NCI-H1417 treated with DMSO at 0.1 percent for 48 hours (cell line): ENCODE results near the gene ATP6V0A4.
"Not testable (repeated sequence)": the region's sequence is repeated elsewhere in the genome, so short reads cannot be mapped to it uniquely, and the experiment has no call there.

Source experiments
- DNase-seq: peaks from one replicate; lab custom pipeline; 2025; lab: John Stamatoyannopoulos, UW

ATP6V0A4 gene

GRCh38 chr7:138699661-138700060 is 98.3 kb downstream of the ATP6V0A4 start:
- DNase-seq: no peak

DNA sequence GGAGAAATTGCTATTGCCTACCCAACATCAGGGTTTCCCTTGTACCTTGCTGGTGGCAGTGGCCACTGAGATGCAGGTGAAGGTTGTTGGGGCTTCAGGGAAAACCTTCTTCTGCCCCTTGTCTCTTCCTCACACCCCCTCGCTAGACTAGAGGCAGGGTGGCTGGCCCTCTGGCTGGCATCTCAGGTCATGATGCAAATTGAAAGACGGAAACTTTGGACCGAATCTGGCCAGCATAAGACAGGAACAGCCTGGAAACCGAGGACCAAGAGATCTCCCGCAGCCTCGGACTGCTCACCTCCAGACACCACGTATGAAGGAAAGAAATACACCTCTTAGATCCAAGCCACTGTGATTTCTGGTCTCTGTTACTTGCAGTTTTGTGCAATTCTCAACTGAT is 99.7 kb downstream of the ATP6V0A4 start:
- no peak for DNase-seq

DNA sequence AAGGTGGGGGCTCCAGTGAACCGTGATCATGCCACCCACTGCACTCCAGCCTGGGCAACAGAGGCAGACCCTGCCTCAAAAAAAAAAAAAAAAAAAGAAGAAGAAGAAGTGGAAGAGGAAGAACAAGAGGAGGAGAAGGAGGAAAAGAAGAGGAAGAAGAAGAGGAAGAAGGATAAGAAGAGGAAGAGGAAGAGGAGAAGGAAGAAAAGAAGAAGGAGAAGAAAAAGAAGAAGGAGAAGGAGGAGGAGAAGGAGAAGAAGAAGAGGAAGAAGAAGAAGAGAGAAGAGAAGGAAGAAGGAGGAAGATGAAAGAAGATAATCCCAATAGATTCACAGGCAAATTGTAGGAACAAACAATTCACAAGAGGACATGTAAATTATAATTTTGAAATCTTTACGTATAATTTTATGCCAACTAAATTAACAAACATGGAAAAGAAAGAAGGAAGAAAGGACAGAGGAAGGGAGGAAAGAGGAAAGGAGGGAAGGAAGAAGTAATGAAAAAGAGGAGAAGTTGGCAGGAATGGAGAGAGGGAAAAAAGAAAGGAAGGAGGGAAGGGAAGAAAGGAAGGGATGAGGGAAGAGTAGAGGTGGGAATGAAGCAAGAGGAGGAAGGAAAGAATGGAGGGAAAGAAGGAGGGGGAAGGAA is 100.3 kb downstream of the ATP6V0A4 start:
- DNase-seq: no peak

- not testable (repeated sequence) for DNase-seq
These were observed 102.2 kb downstream of the ATP6V0A4 start for GRCh38 chr7:138695776-138696175.

- DNase-seq: no peak
These were observed 102.9 kb downstream of the ATP6V0A4 start for GRCh38 chr7:138695106-138695505.

GRCh38 chr7:138691178-138691577 is 106.8 kb downstream of the ATP6V0A4 start:
- no peak for DNase-seq

DNA sequence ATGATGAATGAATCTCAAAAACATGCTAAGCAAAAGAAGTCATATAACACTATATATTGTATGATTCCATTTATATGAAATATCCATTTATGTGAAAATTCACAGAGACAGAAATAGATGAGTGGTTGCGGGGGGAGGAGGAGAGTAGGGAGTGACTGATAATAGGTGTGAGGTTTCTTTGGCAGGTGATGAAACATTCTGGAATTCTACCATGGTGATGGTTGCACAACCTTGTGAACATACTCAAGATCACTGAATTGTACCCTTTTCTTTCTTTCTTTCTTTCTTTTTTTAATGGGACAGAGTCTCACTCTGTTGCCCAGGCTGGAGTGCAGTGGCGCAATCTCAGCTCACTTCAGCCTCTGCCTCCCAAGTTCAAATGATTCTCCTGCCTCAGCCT is 107.5 kb downstream of the ATP6V0A4 start:
- DNase-seq: no peak

- DNase-seq: not testable (repeated sequence)
These were observed 110.0 kb downstream of the ATP6V0A4 start for GRCh38 chr7:138688037-138688436.

DNA sequence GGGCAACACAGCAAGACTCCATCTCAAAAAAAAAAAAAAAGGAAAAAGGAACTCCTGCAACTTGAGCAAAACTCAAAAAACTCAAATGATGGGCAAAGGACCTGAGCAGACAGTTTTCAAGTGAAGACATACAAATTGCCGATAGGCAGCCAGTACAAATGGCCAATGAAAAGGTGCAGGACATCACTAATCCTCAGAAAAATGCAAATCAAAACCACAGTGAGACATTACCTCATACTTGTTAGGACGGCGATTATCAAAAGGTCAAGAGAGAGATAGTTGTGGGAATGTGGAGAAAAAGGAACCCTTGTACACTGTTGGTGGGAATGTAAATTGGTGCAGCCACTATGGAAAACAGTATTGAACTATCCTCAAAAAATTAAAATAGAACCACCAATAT is 113.7 kb downstream of the ATP6V0A4 start:
- DNase-seq: no peak

GRCh38 chr7:138679793-138680192 is 118.2 kb downstream of the ATP6V0A4 start:
- no peak for DNase-seq

DNA sequence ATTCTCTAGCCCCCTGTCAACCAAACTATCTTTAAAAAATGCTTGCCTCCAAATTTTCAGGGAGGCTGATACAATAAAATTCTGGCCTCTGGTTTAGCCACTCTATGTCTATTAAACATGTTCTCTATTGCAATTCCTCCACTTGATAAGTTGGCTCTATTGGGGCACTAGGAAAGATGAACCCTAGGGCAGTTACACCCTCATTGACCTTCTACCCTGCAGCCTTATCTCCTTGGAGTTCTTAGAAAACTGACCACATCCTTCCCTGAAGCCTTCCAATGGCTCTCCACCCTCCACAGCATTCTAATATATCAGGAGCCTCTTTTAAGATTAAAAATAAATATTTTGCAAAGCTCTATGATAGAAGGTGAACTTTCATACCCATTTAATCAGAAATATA is 127.4 kb downstream of the ATP6V0A4 start:
- no peak for DNase-seq

DNA sequence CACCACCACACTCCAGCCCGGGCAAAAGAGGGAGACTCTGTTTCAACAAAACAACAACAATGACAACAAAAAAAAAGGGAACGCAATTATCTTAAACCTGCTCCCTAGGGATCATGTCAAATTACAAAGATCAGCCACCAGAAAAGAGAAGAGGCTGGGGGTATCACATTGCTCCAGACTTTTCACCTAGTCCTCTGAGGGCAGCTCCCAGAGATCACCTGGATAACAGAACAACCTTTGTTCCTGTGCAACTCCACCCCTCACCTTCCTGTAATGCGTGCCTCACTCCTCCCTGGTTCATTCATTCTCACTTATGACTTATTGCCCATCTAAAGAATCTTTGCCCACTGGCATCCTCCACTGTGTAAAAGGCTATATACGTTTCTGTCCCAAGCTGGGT is 128.6 kb downstream of the ATP6V0A4 start:
- DNase-seq: no peak

GRCh38 chr7:138668946-138669345 is 129.1 kb downstream of the ATP6V0A4 start:
- DNase-seq: no peak

- no peak for DNase-seq
These were observed 129.8 kb downstream of the ATP6V0A4 start for GRCh38 chr7:138668229-138668596.

DNA sequence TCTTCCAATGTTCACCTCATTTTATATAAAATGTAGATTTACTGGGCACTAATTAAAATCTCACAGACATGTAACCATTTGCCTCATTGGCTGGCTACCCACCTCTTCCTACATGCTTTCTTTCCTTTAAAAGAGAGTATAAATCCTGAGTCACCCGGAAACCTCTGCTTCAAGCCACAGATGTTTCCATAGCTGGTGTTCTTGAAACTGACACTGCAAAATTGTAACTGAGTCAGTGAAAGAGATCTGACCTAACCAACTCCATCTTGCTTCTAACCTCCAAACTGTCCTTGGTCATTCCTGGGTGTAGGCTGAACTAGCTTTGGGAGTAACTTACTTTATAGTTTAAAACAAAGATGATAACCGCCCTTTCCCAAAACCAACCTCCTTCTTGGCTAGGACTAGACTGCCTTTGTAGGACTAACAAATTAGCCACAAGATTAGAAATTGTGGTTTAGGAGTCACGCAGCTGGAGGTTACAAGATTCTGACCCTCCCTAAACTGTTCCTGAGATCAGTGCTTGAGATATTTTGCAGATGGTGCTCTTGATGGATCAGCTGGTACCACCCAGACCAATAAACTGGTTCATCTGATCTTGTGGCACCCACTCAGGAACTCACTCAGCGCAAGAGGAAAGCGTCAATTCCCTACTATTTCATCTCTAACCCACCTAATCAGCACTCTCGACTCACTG is 130.3 kb downstream of the ATP6V0A4 start:
- DNase-seq: no peak

GRCh38 chr7:138666385-138666784 is 131.6 kb downstream of the ATP6V0A4 start:
- DNase-seq: no peak

DNA sequence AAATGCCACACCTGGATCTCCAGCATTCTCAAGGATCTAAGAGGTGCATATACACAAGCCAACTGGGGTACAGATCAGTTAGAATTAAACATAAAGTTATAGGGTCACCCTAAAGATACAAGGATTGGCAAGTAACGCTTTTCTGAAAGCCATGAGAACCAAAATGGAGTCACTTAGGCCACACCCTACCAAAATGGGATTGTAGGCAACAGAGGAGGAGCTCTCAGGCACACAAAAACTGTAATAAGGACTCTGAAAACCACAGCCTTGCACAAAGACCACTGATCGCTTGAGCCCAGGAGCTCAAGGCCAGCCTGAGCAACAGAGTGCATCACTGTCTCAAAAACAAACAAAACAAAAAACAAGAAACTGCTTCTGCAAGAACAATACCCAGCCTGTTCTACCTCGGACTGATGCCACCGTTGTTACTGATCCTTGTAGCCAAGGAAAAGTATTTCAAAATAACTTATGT is 132.3 kb downstream of the ATP6V0A4 start:
- no peak for DNase-seq

- no peak for DNase-seq
These were observed 132.7 kb downstream of the ATP6V0A4 start for GRCh38 chr7:138665249-138665648.

- no peak for DNase-seq
These were observed 134.0 kb downstream of the ATP6V0A4 start for GRCh38 chr7:138663725-138664710.

DNA sequence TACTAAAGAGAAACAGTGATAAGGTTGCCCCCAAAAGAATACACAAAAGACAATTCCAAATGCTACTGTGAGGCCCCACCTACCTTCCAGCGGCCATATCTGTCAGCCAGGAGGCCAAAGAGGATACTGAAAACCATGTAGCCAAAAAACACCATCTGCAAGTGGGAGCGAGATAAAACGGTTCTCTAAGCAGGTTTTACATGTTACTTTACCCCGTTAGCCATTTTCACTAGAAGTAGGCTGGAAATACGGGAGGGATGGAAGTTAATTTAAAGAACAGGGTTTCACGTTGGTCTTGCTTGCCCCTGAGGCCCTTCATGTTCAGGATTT is 135.0 kb downstream of the ATP6V0A4 start:
- DNase-seq: no peak

GRCh38 chr7:138662076-138662990 is 135.7 kb downstream of the ATP6V0A4 start:
- no peak for DNase-seq
